Measurements from ENCODE around the gene ATP6V0A1.
"Not testable (repeated sequence)": the region's sequence is repeated elsewhere in the genome, so short reads cannot be mapped to it uniquely, and the experiment has no call there.

ATP6V0A1 gene

GRCh38 chr17:42520540-42520951 is 61.9 kb downstream of the ATP6V0A1 start:
- DNase-seq, result peak; percentile 47

- DNase-seq, result no peak
These were observed 62.4 kb downstream of the ATP6V0A1 start for GRCh38 chr17:42521036-42521435.

GRCh38 chr17:42521666-42522262 is 63.1 kb downstream of the ATP6V0A1 start:
- DNase-seq, result no peak

- no peak for DNase-seq
These were observed 63.6 kb downstream of the ATP6V0A1 start for GRCh38 chr17:42522263-42522790.

- DNase-seq, result no peak
These were observed 64.2 kb downstream of the ATP6V0A1 start for GRCh38 chr17:42522798-42523278.

- no peak for DNase-seq
These were observed 66.5 kb downstream of the ATP6V0A1 start for GRCh38 chr17:42525221-42525620.

GRCh38 chr17:42526031-42526444 is 67.4 kb downstream of the ATP6V0A1 start:
- DNase-seq, result no peak

GRCh38 chr17:42527932-42528331 is 69.3 kb downstream of the ATP6V0A1 start:
- no peak for DNase-seq

- no peak for DNase-seq
These were observed 70.4 kb downstream of the ATP6V0A1 start for GRCh38 chr17:42529061-42529460.

- no peak for DNase-seq
These were observed 72.3 kb downstream of the ATP6V0A1 start for GRCh38 chr17:42530952-42531454.

- DNase-seq, result peak; percentile 81
These were observed 73.0 kb downstream of the ATP6V0A1 start for GRCh38 chr17:42531455-42532354.

GRCh38 chr17:42535155-42536047 is 76.7 kb downstream of the ATP6V0A1 start:
- peak; percentile 57 for DNase-seq

GRCh38 chr17:42536048-42536371 is 77.3 kb downstream of the ATP6V0A1 start, which contains the start of gene NAGLU:
NAGLU (plus strand) TSS chr17:42536241; CDS start chr17:42536273, 32 bp downstream.
- peak; percentile 95 for DNase-seq

- peak; percentile 85 for DNase-seq
These were observed 77.9 kb downstream of the ATP6V0A1 start for GRCh38 chr17:42536372-42537155.

- no peak for DNase-seq
These were observed 78.6 kb downstream of the ATP6V0A1 start for GRCh38 chr17:42537156-42537805.

GRCh38 chr17:42537826-42538451 is 79.3 kb downstream of the ATP6V0A1 start:
- no peak for DNase-seq

GRCh38 chr17:42538482-42538881 is 79.8 kb downstream of the ATP6V0A1 start:
- no peak for DNase-seq

GRCh38 chr17:42540558-42540957 is 81.9 kb downstream of the ATP6V0A1 start:
- DNase-seq, result not testable (repeated sequence)

- DNase-seq, result no peak
These were observed 82.6 kb downstream of the ATP6V0A1 start for GRCh38 chr17:42541041-42541833.

Data from OCI-M1 (cell line).